ENCODE data around the gene ATP6V0D1.

ATP6V0D1 gene

GRCh38 chr16:67462279-67462655, 18.7 kb downstream of the ATP6V0D1 start:
- no peak for DNase-seq

GRCh38 chr16:67461600-67462278, 19.2 kb downstream of the ATP6V0D1 start:
- no peak for DNase-seq

- DNase-seq, result no peak
Observed at GRCh38 chr16:67460961-67461360, 20.0 kb downstream of the ATP6V0D1 start.

GRCh38 chr16:67460168-67460567, 20.8 kb downstream of the ATP6V0D1 start:
- DNase-seq, result peak in 1 of 2 experiments; percentile 36

- no peak for DNase-seq
Observed at GRCh38 chr16:67459861-67460150, 21.2 kb downstream of the ATP6V0D1 start.

GRCh38 chr16:67459066-67459860, 21.7 kb downstream of the ATP6V0D1 start:
- peak in 1 of 2 experiments; percentile 61 for DNase-seq

GRCh38 chr16:67458121-67458641, 22.8 kb downstream of the ATP6V0D1 start:
- DNase-seq, result no peak

- DNase-seq, result no peak
Observed at GRCh38 chr16:67457611-67458010, 23.3 kb downstream of the ATP6V0D1 start.

GRCh38 chr16:67456391-67457081, 24.4 kb downstream of the ATP6V0D1 start:
- DNase-seq, result peak; percentile 30 to 76

GRCh38 chr16:67454852-67455251, 26.1 kb downstream of the ATP6V0D1 start:
- no peak for DNase-seq

GRCh38 chr16:67454104-67454503, 26.9 kb downstream of the ATP6V0D1 start:
- DNase-seq, result no peak

- DNase-seq, result no peak
Observed at GRCh38 chr16:67451704-67452435, 29.1 kb downstream of the ATP6V0D1 start.

- peak in 1 of 2 experiments; percentile 38 for DNase-seq
Observed at GRCh38 chr16:67451061-67451703, 29.8 kb downstream of the ATP6V0D1 start.

- no peak for DNase-seq
Observed at GRCh38 chr16:67449739-67450138, 31.2 kb downstream of the ATP6V0D1 start.

GRCh38 chr16:67449336-67449735, 31.6 kb downstream of the ATP6V0D1 start:
- DNase-seq, result peak in 1 of 2 experiments; percentile 9

GRCh38 chr16:67448580-67448979, 32.4 kb downstream of the ATP6V0D1 start:
- DNase-seq, result no peak

GRCh38 chr16:67447508-67448076, 33.4 kb downstream of the ATP6V0D1 start:
- DNase-seq, result peak in 1 of 2 experiments; percentile 24

GRCh38 chr16:67446968-67447507, 33.9 kb downstream of the ATP6V0D1 start:
- no peak for DNase-seq

- DNase-seq, result no peak
Observed at GRCh38 chr16:67445913-67446907, 34.7 kb downstream of the ATP6V0D1 start.

GRCh38 chr16:67445441-67445912, 35.5 kb downstream of the ATP6V0D1 start:
- no peak for DNase-seq
